HepG2 (cell line): ENCODE data around the gene ESR1. TPM values are rescaled to one million over a fixed set of nuclear protein-coding genes. Genes with fewer than 3 reads are reported as not detected.

Source experiments
- ATAC-seq: fragments of 200-7000 bp; cut with Tn5 transposase; 3 replicates; pipeline ENCODE4 v1.9.1; 2020; ENCODE audit warnings: mild to moderate bottlenecking, moderate library complexity
- BruUV-seq: library from RNA; stranded (reverse); fragments of 400-500 nt; replicated peaks from 2 replicates; lab custom pipeline; 2021; lab: Mats Ljungman, UMichigan
- CTCF ChIA-PET: fragments of 300-600 bp; formaldehyde crosslinking; extraction: SDS; loops from one replicate; lab custom pipeline; 2021; ENCODE audit warnings: low total read pairs, inconsistent platforms, low intra/inter-chr PET ratio; lab: Yijun Ruan, JAX
- POLR2A ChIA-PET: fragments of 350-600 bp; sonication (Branson Sonifier 250); formaldehyde crosslinking; loops from one replicate; lab custom pipeline; 2020; ENCODE audit warnings: antibody characterized with exemption, inconsistent platforms; lab: Yijun Ruan, JAX
- DNase-seq: peaks from one replicate; pipeline ENCODE4 v3.0.0-alpha.2; 2015; ENCODE audit warnings: low spot score
- FAIRE-seq: peaks from 3 replicates; lab custom pipeline; 2011; peaks lifted over from hg19 to GRCh38; lab: Jason Lieb, UNC
- H2AFZ ChIP-seq: one replicate; pipeline ENCODE4 v1.6.1; 2011; ENCODE audit warnings: low read length, inconsistent platforms
- H3K27ac ChIP-seq: fragments of 300-600 bp; 3 replicates; pipeline ENCODE4 v1.8.0; 2011; ENCODE audit warnings: mixed run types, mild to moderate bottlenecking, mixed read lengths, low read length, inconsistent platforms; ENCODE audit not compliant: insufficient read depth; ENCODE audit errors: extremely low read length
- H3K27me3 ChIP-seq, 2 experiments: fragments of 200-600 bp in 1 of 2; 2 replicates in 1 of 2; 3 replicates in 1 of 2; pipeline versions ENCODE4 v1.6.0 to v1.8.0; 2011; ENCODE audit warnings: low read length in 2 of 2, mild to moderate bottlenecking in 2 of 2, moderate library complexity in 2 of 2, inconsistent platforms in 1 of 2; ENCODE audit not compliant: insufficient read depth in 2 of 2, control insufficient read depth in 1 of 2
- H3K36me3 ChIP-seq, 2 experiments: fragments of 200-600 bp in 1 of 2; replicated peaks in 1 of 2; 2 replicates in 1 of 2; 3 replicates in 1 of 2; pipeline versions ENCODE4 v1.5.1 to v1.8.0; 2011; ENCODE audit warnings: low read length in 2 of 2, inconsistent platforms in 1 of 2; ENCODE audit not compliant: insufficient read depth in 2 of 2, control insufficient read depth in 1 of 2
- H3K4me1 ChIP-seq: 2 replicates; pipeline ENCODE4 v1.5.1; 2012; ENCODE audit warnings: low read length, inconsistent platforms; ENCODE audit not compliant: insufficient read depth
- H3K4me2 ChIP-seq: 2 replicates; pipeline ENCODE4 v1.6.0; 2011; ENCODE audit warnings: low read depth, low read length, inconsistent platforms
- H3K4me3 ChIP-seq, 3 experiments: fragments of 200-600 bp in 1 of 3; sonication (generic), shearing (Covaris generic) in 1 of 3; replicated peaks in 1 of 3; 2 replicates each; pipeline ENCODE4 v1.5.1; 2011 to 2016; ENCODE audit warnings: low read length in 3 of 3, inconsistent platforms in 2 of 3, low read depth in 2 of 3, mild to moderate bottlenecking in 2 of 3, control low read depth in 1 of 3, mixed read lengths in 1 of 3; ENCODE audit not compliant: insufficient read depth in 1 of 3
- H3K79me2 ChIP-seq: one replicate; pipeline ENCODE4 v1.6.1; 2011; ENCODE audit warnings: low read length, inconsistent platforms; ENCODE audit not compliant: insufficient read depth
- H3K9ac ChIP-seq: 2 replicates; pipeline ENCODE4 v1.6.0; 2011; ENCODE audit warnings: mild to moderate bottlenecking, low read depth, low read length, inconsistent platforms; ENCODE audit not compliant: insufficient read depth
- H3K9me3 ChIP-seq: 2 replicates; pipeline ENCODE4 v1.5.1; 2012; ENCODE audit warnings: mild to moderate bottlenecking, low read length
- H4K20me1 ChIP-seq: 2 replicates; pipeline ENCODE4 v1.6.0; 2011; ENCODE audit warnings: inconsistent platforms, mild to moderate bottlenecking, low read length, moderate library complexity; ENCODE audit not compliant: insufficient read depth
- ARNTL ChIP-seq: sonication (generic); formaldehyde crosslinking; IDR thresholded peaks from 2 replicates; pipeline ENCODE4 v1.4.0; 2020; ENCODE audit warnings: mild to moderate bottlenecking, missing genetic modification reagents
- MEIS2 ChIP-seq: sonication (generic); formaldehyde crosslinking; IDR thresholded peaks from 2 replicates; pipeline ENCODE4 v1.9.0; 2021; ENCODE audit warnings: mild to moderate bottlenecking, missing genetic modification reagents
- PHF21A ChIP-seq: sonication (generic); formaldehyde crosslinking; IDR thresholded peaks from 2 replicates; pipeline ENCODE4 v1.5.0; 2020; ENCODE audit warnings: mild to moderate bottlenecking, missing genetic modification reagents
- SALL2 ChIP-seq: sonication (generic); formaldehyde crosslinking; IDR thresholded peaks from 2 replicates; pipeline ENCODE4 v1.8.1; 2023; ENCODE audit warnings: mild to moderate bottlenecking, missing genetic modification reagents, inconsistent platforms
- XRCC5 ChIP-seq: fragments of 200-400 bp; formaldehyde crosslinking; optimal IDR thresholded peaks from 2 replicates; pipeline ENCODE3; 2017; ENCODE audit warnings: mild to moderate bottlenecking, low read length
- ZNF138 ChIP-seq: sonication (generic); formaldehyde crosslinking; IDR thresholded peaks from 2 replicates; pipeline ENCODE4 v1.5.0; 2020; ENCODE audit warnings: mild to moderate bottlenecking, low read depth, missing genetic modification reagents
- ZNF441 ChIP-seq: sonication (generic); formaldehyde crosslinking; IDR thresholded peaks from 2 replicates; pipeline ENCODE4 v1.7.0; 2021; ENCODE audit warnings: missing genetic modification reagents, borderline replicate concordance
- ZNF761 ChIP-seq: sonication (generic); formaldehyde crosslinking; conservative IDR thresholded peaks from 2 replicates; pipeline ENCODE4 v1.4.0; 2020; ENCODE audit warnings: mild to moderate bottlenecking, missing genetic modification reagents
- ZSCAN21 ChIP-seq: sonication (generic); formaldehyde crosslinking; IDR thresholded peaks from 2 replicates; pipeline ENCODE4 v1.8.0; 2022; ENCODE audit warnings: mild to moderate bottlenecking, missing genetic modification reagents, moderate library complexity, borderline replicate concordance
- ZXDC ChIP-seq: sonication (generic); formaldehyde crosslinking; IDR thresholded peaks from 2 replicates; pipeline ENCODE4 v1.5.0; 2020; ENCODE audit warnings: mild to moderate bottlenecking, missing genetic modification reagents
- WGBS: methylation state at CpG from one replicate; pipeline ENCODE4 v1.1.6; 2017; ENCODE audit warnings: low lambda C conversion rate; 5-methylcytosine and 5-hydroxymethylcytosine counted together
- in situ Hi-C: cut with HindIII; loops from 2 replicates; pipeline ENCODE4 v1.10.0; 2017; ENCODE audit warnings: low pct_unique_long_range_greater_than_20kb; ENCODE audit not compliant: extremely low pct_ligation_motif_present
- intact Hi-C: fragments of 100-400 bp; cut with micrococcal nuclease; formaldehyde crosslinking; loops from one replicate; pipeline ENCODE4 v1.10.0; 2022; ENCODE audit not compliant: unreplicated experiment
- polyA plus RNA-seq, 8 experiments: library from polyadenylated mRNA; depleted of rRNA in 3 of 8; stranded (reverse) in 7 of 8; unstranded in 1 of 8; fragments of >200 nt; fragmentation: Illumina TruSeq in 4 of 8; extraction: Trizol in 4 of 8; gene quantifications; 2 replicates each; pipeline versions ENCODE4 v1.2.1 to v1.2.3, GENCODE V29; 2011 to 2016; ENCODE audit warnings: low read depth in 4 of 8, missing spikeins in 1 of 8, mixed read lengths in 1 of 8; ENCODE audit not compliant: insufficient read depth in 1 of 8
- total RNA-seq, 5 experiments: library from RNA; depleted of rRNA; stranded (reverse); fragments of >200 nt; fragmentation: Illumina TruSeq; extraction: Trizol; gene quantifications; 2 replicates each; pipeline ENCODE4 v1.2.3, GENCODE V29; 2016; ENCODE audit warnings: low read depth in 1 of 5

The ESR1 gene
- total and polyA plus RNA-seq, 2 of the 13 experiments (the other 11 are each of a cell fraction or from before 2014, with no cell fraction given) = not detected

GRCh38 chr6:152147269-152147668, 339.8 kb downstream of the ESR1 start:
- H3K9me3 ChIP-seq = no peaks in the 10 kb centered on the region
- POLR2A ChIA-PET = no interaction called here
- ATAC-seq (no peak), FAIRE-seq (no peak), DNase-seq (no peak)
- H3K27ac ChIP-seq = no peak overlapping the region
- in situ Hi-C loops = no loop called here
- H4K20me1 ChIP-seq = no peaks in the 10 kb centered on the region
- H3K27me3 ChIP-seq = no peaks in the 10 kb centered on the region
- no peak overlapping the region for H3K4me2 ChIP-seq
- H3K36me3 ChIP-seq = no peaks in the 10 kb centered on the region; a peak in 1 of 5 replicates
- no TSS peak for BruUV-seq
- no peak overlapping the region for H3K4me3 ChIP-seq
- H3K79me2 ChIP-seq = no peaks in the 10 kb centered on the region
- H3K4me1 ChIP-seq = peaks cover 19% of the 10 kb centered on the region
- CTCF ChIA-PET = no interaction called here
- 86% methylated on average over 6 of the region's 6 CpGs for WGBS
- intact Hi-C loops = no loop called here
- no peak overlapping the region for H3K9ac ChIP-seq
- TF ChIP-seq SALL2 (no peak), XRCC5 (no peak), ZNF761 (no peak), PHF21A (CRISPR knock-in tag) (no peak), ZNF138 (CRISPR knock-in tag) (no peak), MEIS2 (no peak), ARNTL (CRISPR knock-in tag) (no peak), ZXDC (CRISPR knock-in tag) (no peak), ZNF441 (CRISPR knock-in tag) (no peak), ZSCAN21 (CRISPR knock-in tag) (no peak)
- no peak overlapping the region for H2AFZ ChIP-seq
